ENCODE results near the gene IPMK.

DNA sequence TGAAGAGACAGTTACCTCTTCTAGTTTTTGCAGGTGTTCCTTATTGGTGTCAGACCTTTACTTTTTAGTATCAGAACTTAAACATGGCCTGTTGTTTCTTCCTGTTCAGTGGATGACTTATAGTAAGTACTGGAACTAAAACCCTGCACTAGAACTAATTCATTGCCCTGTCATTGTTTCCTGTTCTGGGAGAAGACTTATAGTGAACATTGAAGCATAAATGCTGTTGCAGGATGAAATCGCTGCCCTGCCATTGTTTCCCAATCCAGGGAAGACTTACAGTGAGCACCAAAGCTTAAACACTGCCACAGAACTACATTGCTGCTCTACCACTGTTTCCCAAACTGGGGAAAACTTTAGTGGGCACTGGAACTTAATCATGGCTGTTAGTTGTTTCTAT, 13.1 kb downstream of the IPMK start:
- TF ChIP-seq, protein P1, sequence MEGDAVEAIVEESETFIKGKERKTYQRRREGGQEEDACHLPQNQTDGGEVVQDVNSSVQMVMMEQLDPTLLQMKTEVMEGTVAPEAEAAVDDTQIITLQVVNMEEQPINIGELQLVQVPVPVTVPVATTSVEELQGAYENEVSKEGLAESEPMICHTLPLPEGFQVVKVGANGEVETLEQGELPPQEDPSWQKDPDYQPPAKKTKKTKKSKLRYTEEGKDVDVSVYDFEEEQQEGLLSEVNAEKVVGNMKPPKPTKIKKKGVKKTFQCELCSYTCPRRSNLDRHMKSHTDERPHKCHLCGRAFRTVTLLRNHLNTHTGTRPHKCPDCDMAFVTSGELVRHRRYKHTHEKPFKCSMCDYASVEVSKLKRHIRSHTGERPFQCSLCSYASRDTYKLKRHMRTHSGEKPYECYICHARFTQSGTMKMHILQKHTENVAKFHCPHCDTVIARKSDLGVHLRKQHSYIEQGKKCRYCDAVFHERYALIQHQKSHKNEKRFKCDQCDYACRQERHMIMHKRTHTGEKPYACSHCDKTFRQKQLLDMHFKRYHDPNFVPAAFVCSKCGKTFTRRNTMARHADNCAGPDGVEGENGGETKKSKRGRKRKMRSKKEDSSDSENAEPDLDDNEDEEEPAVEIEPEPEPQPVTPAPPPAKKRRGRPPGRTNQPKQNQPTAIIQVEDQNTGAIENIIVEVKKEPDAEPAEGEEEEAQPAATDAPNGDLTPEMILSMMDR (IDR thresholded peaks at IDR 0.05; ENCODE audit: insufficient read depth, low read length) = no peak
- TF ChIP-seq GABPA (IDR thresholded peaks at IDR 0.05; ENCODE audit: low read depth) (no peak), POLR2AphosphoS5 (IDR thresholded peaks at IDR 0.05; ENCODE audit: low read depth) (no peak), SPI1 (IDR thresholded peaks at IDR 0.05; ENCODE audit: borderline replicate concordance, low read depth) (no peak)
- TF ChIP-seq, protein P2, sequence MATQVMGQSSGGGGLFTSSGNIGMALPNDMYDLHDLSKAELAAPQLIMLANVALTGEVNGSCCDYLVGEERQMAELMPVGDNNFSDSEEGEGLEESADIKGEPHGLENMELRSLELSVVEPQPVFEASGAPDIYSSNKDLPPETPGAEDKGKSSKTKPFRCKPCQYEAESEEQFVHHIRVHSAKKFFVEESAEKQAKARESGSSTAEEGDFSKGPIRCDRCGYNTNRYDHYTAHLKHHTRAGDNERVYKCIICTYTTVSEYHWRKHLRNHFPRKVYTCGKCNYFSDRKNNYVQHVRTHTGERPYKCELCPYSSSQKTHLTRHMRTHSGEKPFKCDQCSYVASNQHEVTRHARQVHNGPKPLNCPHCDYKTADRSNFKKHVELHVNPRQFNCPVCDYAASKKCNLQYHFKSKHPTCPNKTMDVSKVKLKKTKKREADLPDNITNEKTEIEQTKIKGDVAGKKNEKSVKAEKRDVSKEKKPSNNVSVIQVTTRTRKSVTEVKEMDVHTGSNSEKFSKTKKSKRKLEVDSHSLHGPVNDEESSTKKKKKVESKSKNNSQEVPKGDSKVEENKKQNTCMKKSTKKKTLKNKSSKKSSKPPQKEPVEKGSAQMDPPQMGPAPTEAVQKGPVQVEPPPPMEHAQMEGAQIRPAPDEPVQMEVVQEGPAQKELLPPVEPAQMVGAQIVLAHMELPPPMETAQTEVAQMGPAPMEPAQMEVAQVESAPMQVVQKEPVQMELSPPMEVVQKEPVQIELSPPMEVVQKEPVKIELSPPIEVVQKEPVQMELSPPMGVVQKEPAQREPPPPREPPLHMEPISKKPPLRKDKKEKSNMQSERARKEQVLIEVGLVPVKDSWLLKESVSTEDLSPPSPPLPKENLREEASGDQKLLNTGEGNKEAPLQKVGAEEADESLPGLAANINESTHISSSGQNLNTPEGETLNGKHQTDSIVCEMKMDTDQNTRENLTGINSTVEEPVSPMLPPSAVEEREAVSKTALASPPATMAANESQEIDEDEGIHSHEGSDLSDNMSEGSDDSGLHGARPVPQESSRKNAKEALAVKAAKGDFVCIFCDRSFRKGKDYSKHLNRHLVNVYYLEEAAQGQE (IDR thresholded peaks at IDR 0.05; ENCODE audit: insufficient replicate concordance, low read depth) = no peak
